Right ventricle myocardium superior (tissue), 1 donor: Measurements from ENCODE around the gene ZKSCAN5. TPM values are rescaled to one million over a fixed set of nuclear protein-coding genes. Genes with fewer than 3 reads are reported as not detected.
"Not testable (repeated sequence)": the region's sequence is repeated elsewhere in the genome, so short reads cannot be mapped to it uniquely, and the experiment has no call there.

Source experiments
- ATAC-seq: fragments of 200-7000 bp; cut with Tn5 transposase; one replicate; pipeline ENCODE4 v1.9.1; 2020; ENCODE audit warnings: mild to moderate bottlenecking; ENCODE audit not compliant: poor library complexity
- DNase-seq: peaks from one replicate; pipeline ENCODE4 v3.0.0-alpha.2; 2020
- intact Hi-C: fragments of 100-400 bp; cut with DNase I; formaldehyde crosslinking; loops from one replicate; pipeline ENCODE4 v1.11.2; 2022
- total RNA-seq: library from RNA; stranded (reverse); fragmentation: NEBNext Ultra II Directional; extraction: Animal tissue kit (Norgen Biotek cat#: 25700); gene quantifications from one replicate; pipeline ENCODE4 v1.2.1, GENCODE V29; 2021
- donor health status: DM: no; HTN: yes; CAD: no; lungs with severe emphysema.

The ZKSCAN5 gene
- total RNA-seq, 1 donor from 2014 or later, result 6.1 TPM

- ATAC-seq, result no peak
- no peak for DNase-seq
- intact Hi-C loops, result no loop called here
Observed at GRCh38 chr7:99490878-99491277, 13.6 kb upstream of the ZKSCAN5 start.

DNA sequence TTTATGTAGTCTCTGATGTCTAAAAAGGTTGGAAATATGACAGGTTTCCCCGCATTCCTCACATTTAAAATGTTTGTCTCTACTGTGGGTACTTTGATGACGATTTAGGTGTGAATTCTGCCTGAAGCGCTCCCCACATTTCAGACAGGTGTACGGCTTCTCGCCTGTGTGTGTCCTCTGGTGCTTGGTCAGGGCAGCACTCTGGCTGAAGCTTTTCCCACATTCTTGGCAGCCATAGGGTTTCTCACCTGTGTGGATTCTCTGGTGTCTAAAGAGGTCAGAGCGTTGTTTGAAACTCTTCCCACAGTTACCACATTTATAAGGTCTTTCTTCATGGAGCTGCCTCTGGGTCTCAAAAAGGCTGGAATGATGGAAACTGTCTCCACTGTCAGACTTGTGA, 10.6 kb upstream of the ZKSCAN5 start:
- DNase-seq (no peak), ATAC-seq (no peak)
- intact Hi-C loops, result no loop called here

DNA sequence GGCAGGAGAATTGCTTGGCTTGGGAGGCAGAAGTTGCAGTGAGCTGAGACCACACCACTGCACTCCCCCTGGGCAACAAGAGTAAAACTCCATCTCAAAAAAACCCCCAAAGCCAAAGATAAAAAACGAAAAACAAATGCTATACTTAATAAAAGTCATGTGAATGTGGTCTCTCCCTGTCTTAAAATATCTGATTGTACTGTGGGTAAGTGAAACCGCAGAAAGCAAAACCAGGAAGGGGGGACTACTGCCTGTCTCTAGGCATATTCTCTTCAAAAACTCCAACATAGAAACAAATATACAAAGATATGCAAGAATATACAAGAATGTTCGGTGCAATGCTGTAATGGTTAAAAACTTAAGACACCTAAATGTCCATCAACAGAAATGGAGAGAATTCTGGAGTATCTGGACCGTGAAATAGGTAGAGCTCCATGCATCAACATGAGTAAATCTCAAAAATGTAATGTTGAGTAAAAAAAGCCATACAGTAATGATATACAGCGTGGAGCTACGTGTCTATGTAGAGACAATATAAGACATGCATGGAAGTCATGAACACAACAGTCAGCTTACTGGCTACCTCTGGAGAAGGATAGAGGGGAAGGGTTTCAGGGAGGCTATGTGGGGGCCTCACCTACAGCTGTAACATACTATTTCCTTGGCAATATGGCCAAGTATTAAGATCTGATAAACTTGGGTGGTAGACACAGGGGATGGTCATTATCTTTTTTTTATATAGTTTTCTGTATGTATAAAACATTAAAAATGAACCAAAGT, 6.5 kb upstream of the ZKSCAN5 start:
- DNase-seq, result no peak
- no peak for ATAC-seq
- intact Hi-C loops, result no loop called here

DNA sequence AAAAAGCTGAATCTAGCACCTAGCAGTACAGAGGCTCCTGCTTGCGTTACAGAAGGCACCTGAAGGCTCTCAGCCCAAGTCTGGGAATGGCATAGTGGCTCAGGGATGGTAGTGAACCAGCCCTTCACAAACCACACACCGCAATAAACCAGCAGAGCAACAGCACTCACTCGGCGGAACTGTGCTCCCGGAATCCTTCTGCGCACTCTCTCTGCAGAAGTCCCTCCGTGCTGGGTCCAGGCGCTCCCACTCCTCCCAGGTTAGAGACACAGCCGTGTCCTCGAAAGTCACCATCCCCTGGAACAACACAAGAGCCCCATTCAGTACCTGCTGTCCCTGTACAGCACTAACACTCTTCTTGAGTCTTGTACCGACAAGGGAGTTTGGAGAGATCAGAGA, 5.9 kb upstream of the ZKSCAN5 start:
- no peak for ATAC-seq
- DNase-seq, result no peak
- intact Hi-C loops, result no loop called here

DNA sequence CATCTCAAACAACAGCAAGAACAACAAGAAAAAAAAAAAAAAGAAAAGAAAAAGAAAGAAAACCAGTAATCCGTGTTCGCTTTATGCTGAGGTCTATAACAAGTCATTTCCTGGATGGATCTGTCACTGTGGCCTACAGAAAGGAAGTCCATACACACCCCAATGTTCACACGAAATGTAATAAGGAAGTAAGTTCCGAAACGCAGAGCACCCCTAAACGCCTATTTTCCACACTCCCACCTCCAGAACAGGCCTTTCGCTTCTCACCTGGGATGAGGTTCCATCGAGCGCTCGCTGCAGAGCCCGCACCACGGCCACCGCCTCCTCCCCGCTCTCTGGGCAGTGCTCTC, 5.1 kb upstream of the ZKSCAN5 start:
- ATAC-seq (no peak), DNase-seq (no peak)
- intact Hi-C loops, result no loop called here

DNA sequence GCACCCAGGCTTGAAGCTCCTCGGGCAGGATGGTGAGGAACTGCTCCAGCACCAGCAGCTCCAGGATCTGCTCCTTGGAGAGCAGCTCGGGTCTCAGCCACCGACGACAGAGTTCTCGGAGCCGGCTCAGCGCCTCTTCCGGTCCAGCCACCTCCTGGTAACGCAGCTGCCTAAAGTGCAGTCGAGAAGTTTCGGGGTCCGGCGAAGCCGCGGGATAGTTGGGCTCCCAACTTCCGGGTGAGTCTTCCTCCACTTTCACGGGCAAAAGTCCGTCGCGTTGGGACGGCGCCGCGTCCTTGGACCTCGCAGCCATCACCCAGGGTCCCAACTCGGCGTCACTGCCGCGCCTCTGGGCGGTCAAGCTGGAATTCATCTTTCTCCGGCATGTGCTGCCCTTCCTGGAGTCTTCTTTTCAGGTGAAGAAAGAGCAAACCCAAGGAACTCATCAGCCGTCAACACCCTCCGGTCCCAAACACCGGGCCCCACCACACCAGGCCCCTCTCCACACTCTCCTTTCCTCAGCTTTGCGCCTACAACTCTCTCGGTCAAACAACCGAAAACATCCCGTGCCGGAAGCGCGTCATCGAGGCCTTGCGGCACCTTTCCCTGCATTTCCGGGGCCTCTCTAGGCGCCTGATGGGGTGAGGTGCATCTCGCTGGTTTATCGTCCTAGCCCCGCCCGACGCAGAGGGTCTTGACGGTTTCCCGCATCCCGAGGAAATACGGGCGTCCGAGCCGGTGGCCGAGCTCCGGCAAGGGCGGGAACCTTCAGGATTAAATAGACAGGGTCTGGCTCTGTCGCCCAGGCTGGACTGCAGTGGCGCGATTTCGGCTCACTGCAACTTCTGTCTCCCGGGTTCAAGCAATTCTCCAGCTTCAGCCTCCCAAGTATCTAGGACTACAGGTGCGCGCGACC, 4.5 kb upstream of the ZKSCAN5 start, which contains the start of gene ZNF394:
TSS of gene ZNF394 (minus strand) at position 561 of the 916 bp plus-strand sequence. CDS start at position 373, 188 bp downstream.
- intact Hi-C loops, result loop anchor here (10.0 kb wide), 1 partner anchor 55 kb away; the partner anchor contains the start of genes FAM200A and ZNF655
- ATAC-seq (peak; percentile 72), DNase-seq (peak; percentile 95)

GRCh38 chr7:99500637-99501009, 3.8 kb upstream of the ZKSCAN5 start:
- no peak for DNase-seq
- intact Hi-C loops, result loop anchor here (10.0 kb wide), 1 partner anchor 54 kb away; the partner anchor contains the start of genes FAM200A and ZNF655

DNA sequence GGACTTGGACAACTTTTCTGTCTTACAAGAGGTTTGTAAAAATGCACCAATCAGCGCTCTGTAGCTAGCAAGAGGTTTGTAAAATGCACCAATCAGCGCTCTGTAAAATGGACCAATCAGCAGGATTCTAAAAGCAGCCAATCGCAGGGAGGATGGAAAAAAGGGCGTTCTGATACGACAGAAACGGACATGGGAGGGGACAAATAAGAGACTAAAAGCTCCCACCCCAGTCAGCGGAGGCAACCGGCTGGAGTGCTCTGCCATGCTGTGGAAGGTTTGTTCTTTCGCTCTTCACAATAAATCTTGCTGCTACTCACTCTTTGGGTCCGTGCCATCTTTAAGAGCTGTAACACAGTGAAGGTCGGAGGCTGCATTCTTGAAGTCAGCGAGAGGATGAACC, 3.2 kb upstream of the ZKSCAN5 start:
- not testable (repeated sequence) for DNase-seq, ATAC-seq
- intact Hi-C loops, result loop anchor here (10.0 kb wide), 1 partner anchor 54 kb away; the partner anchor contains the start of genes FAM200A and ZNF655

More at GRCh38 chr7:99500637-99501009, 3.8 kb upstream of the ZKSCAN5 start:
- ATAC-seq, result no peak

GRCh38 chr7:99504281-99504602, 220 bp upstream of the ZKSCAN5 start:
- DNase-seq (no peak), ATAC-seq (no peak)
- intact Hi-C loops, result loop anchor here (10.0 kb wide), 1 partner anchor 51 kb away; the partner anchor contains the start of genes FAM200A and ZNF655

DNA sequence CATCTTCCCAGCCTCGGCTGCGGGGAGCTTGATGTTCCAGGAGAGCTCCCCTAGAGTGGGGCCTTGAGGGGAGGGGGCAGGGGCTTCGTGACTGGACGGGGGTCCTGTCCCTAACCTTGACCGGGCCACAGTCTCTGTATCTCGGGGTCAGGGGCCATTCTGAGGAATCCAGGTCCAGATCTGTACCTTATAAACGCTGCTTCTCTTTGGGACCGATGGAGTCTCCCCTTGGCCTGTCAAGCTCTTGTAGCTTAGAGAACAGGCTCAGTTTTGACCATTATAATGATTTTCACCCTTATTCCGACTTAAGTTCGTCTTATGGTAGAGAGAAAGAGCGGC, 831 bp downstream of the ZKSCAN5 start:
- no peak for DNase-seq
- no peak for ATAC-seq
- intact Hi-C loops, result loop anchor here (10.0 kb wide), 1 partner anchor 50 kb away; the partner anchor contains the start of genes FAM200A and ZNF655

DNA sequence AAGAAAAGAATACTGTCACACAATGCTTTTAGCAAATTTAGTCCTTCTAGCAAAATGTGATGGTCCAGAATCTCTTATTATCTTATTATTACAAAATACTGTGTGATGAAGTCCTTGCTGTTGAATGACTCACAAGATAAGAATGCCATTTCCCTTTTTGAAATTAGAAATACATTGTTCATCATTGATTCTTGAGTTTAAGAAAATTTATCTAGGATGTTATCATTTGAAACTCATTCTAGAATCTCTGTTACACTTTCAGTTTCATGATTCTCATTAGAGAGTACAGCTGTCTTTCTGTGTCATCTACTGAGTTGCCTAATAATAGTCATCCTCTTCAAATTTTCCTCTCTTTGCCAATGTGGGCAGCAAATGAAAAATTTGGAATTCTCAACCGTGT, 9.6 kb downstream of the ZKSCAN5 start:
- intact Hi-C loops, result no loop called here
- ATAC-seq (no peak), DNase-seq (no peak)

DNA sequence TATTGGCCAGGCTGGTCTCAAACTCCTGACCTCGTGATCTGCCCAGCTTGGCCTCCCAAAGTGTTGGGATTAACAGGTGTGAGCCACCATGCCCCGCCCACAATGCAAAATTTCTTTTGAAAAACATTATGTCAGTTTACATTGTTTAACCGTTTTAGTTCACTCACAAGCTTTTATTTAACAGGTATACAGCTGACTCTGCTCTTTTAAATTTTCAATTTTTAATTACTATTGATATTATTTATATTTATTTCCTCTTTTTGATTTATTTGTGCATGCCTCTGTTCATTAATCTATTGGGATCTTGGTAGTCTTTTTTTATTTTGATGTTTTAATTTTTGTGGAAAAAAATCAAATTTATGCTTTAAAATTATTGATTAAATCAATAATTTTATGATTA, 16.9 kb downstream of the ZKSCAN5 start:
- ATAC-seq (no peak), DNase-seq (no peak)
- intact Hi-C loops, result no loop called here

- DNase-seq (no peak), ATAC-seq (no peak)
- intact Hi-C loops, result no loop called here
Observed at GRCh38 chr7:99525713-99526440, 21.4 kb downstream of the ZKSCAN5 start.

- intact Hi-C loops, result no loop called here
- DNase-seq (no peak), ATAC-seq (no peak)
Observed at GRCh38 chr7:99531354-99531765, 26.9 kb downstream of the ZKSCAN5 start.

DNA sequence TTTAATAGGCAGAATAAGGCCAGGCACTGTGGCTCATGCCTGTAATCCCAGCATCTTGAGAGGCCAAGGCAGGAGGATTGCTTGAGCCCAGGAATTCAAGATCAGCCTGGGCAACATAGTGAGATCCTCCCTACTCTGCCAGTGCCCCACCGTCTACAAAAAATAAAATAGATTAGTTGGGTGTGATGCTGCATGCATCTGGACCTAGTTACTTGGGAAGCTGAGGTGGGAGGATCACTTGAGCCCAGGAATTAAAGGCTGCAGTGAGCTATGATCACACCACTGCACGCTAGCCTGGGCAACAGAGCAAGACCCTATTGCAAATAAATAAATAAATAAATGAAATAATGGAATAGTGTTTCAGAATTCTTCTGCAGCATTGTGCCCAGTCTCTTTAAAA, 31.2 kb downstream of the ZKSCAN5 start:
- no peak for ATAC-seq
- intact Hi-C loops, result no loop called here
- DNase-seq, result no peak

DNA sequence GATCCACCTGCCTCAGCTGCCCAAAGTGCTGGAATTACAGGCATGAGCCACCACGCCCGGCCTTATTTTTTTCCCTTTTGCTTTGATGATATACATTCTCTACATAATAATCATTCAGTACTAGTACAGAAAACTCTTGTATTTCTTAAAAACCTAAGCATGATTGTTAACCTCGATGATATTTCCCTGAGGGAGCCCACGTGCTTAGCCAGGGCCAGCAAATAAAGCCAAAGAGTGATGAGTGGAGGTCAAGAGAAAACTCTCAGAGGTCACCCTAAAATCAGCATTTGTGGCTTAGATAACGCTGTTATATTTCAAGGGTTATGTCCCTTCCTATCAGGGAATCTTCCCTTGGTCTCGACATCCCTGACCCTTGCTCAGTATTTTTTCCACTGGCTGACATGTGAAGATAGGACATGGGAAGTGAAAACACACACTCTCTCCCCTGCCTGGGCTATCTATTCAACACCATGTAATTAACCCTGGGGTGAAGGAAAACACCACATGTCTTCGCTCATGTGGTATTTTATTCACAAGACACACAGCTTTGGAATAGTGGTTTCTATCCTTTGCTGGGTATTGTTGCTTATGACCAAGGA, 34.9 kb downstream of the ZKSCAN5 start:
- no peak for ATAC-seq
- no peak for DNase-seq
- intact Hi-C loops, result no loop called here

DNA sequence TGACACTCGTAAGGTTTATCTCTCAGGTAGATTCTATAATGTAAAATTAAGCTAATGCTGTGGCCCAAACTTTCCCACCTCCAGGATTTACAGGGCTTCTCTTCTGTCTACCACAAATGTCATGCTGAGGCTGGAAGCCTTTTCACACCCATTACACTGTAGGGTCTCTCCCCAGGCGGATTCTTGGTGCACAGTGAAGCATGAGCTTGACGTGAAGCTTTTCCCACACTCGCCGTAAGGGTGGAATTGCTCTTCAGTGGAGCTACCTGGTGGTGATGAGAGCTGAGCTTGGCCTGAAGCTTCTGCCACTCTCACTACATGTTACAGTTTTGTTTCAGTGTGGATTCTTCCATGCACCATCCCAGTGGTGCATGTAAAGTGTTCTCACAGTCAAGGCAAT, 36.1 kb downstream of the ZKSCAN5 start:
- DNase-seq (no peak), ATAC-seq (no peak)
- intact Hi-C loops, result no loop called here

- intact Hi-C loops, result no loop called here
- ATAC-seq, result no peak
- no peak for DNase-seq
Observed at GRCh38 chr7:99541212-99541611, 36.8 kb downstream of the ZKSCAN5 start.
